K562 (cell line): ENCODE results near the gene SLC26A2. TPM values are rescaled to one million over a fixed set of nuclear protein-coding genes. Genes with fewer than 3 reads are reported as not detected.
A peak's percentile ranks its signal among the peaks of the same experiment; 100 is the strongest.

Source experiments
- FOXP4 ChIP-seq: sonication (generic); formaldehyde crosslinking; IDR thresholded peaks from 2 replicates; pipeline ENCODE4 v1.8.0; 2022; ENCODE audit warnings: mild to moderate bottlenecking, missing genetic modification reagents, borderline replicate concordance
- ILK ChIP-seq: fragments of 450-650 bp; IDR thresholded peaks from 2 replicates; pipeline ENCODE4 v1.6.1; 2016; ENCODE audit warnings: missing genetic modification characterization, low read depth, mild to moderate bottlenecking, missing compliant biosample characterization, moderate library complexity, borderline replicate concordance
- LCOR ChIP-seq: sonication (generic); formaldehyde crosslinking; IDR thresholded peaks from 2 replicates; pipeline ENCODE4 v1.8.0; 2022; ENCODE audit warnings: mild to moderate bottlenecking, missing genetic modification reagents
- PML ChIP-seq: IDR thresholded peaks from 2 replicates; pipeline ENCODE4 v1.6.1; 2012; ENCODE audit warnings: low read length, inconsistent platforms
- POLR2H ChIP-seq: IDR thresholded peaks from 2 replicates; pipeline ENCODE4 v1.6.1; 2016; ENCODE audit warnings: missing genetic modification characterization, low read depth, mild to moderate bottlenecking, control low read depth, missing compliant biosample characterization, moderate library complexity
- RB1 ChIP-seq: fragments of 450-650 bp; IDR thresholded peaks from 2 replicates; pipeline ENCODE4 v1.6.1; 2017; ENCODE audit warnings: low read depth, mild to moderate bottlenecking
- SMAD2 ChIP-seq: fragments of 150-350 bp; IDR thresholded peaks from 2 replicates; pipeline ENCODE4 v1.6.1; 2014; ENCODE audit warnings: low read depth, mild to moderate bottlenecking, low read length
- TAF7 ChIP-seq: fragments of 450-650 bp; IDR thresholded peaks from 2 replicates; pipeline ENCODE4 v1.6.1; 2016; ENCODE audit warnings: missing genetic modification characterization, missing compliant biosample characterization
- TCFL5 ChIP-seq: fragments of 250-450 bp; sonication (Bioruptor Pico); conservative IDR thresholded peaks from 2 replicates; pipeline ENCODE4 v1.6.1; 2021; ENCODE audit warnings: mild to moderate bottlenecking, moderate library complexity, matching md5 sums
- ZFP36 ChIP-seq: fragments of 150-350 bp; IDR thresholded peaks from 2 replicates; pipeline ENCODE4 v1.6.1; 2018; ENCODE audit warnings: low read length, low read depth; ENCODE audit not compliant: partially characterized antibody
- ZFX ChIP-seq: sonication (generic); formaldehyde crosslinking; IDR thresholded peaks from 2 replicates; pipeline ENCODE4 v1.8.0; 2022; ENCODE audit warnings: mild to moderate bottlenecking, missing genetic modification reagents, moderate library complexity
- ZNF23 ChIP-seq: fragments of 250-450 bp; sonication (Bioruptor Pico); IDR thresholded peaks from 2 replicates; pipeline ENCODE4 v1.4.0; 2020; ENCODE audit warnings: mild to moderate bottlenecking
- ZNF561 ChIP-seq: fragments of 450-650 bp; formaldehyde crosslinking; conservative IDR thresholded peaks from 2 replicates; pipeline ENCODE4 v1.4.0; 2020; ENCODE audit warnings: mild to moderate bottlenecking, moderate library complexity
- ZNF785 ChIP-seq: fragments of 250-450 bp; sonication (Bioruptor Pico); IDR thresholded peaks from 2 replicates; pipeline ENCODE4 v1.4.0; 2020; ENCODE audit warnings: mild to moderate bottlenecking
- ZSCAN32 ChIP-seq: fragments of 450-650 bp; formaldehyde crosslinking; IDR thresholded peaks from 2 replicates; pipeline ENCODE4 v1.4.0; 2020; ENCODE audit warnings: mild to moderate bottlenecking, moderate library complexity
- ZZZ3 ChIP-seq: fragments of 450-650 bp; IDR thresholded peaks from 2 replicates; pipeline ENCODE4 v1.6.1; 2016; ENCODE audit warnings: antibody characterized with exemption, mild to moderate bottlenecking, moderate library complexity
- polyA plus RNA-seq, 8 experiments: library from polyadenylated mRNA; depleted of rRNA in 4 of 8; stranded (reverse) in 5 of 8; unstranded in 3 of 8; fragments of >200 nt; fragmentation: Nextera tagmentation in 2 of 8; fragmentation: Illumina TruSeq in 1 of 8; extraction: Ambion mirVana in 2 of 8; extraction: Trizol in 1 of 8; gene quantifications; 2 replicates each; pipeline versions ENCODE4 v1.2.1 to v1.2.3, GENCODE V29; 2011 to 2014; ENCODE audit warnings: inconsistent platforms in 1 of 8, missing spikeins in 1 of 8
- total RNA-seq, 7 experiments: library from RNA; depleted of rRNA in 6 of 7; stranded (reverse); fragments of >200 nt in 6 of 7; fragmentation: Illumina TruSeq in 2 of 7; extraction: Trizol in 2 of 7; gene quantifications; 2 replicates each; pipeline versions ENCODE4 v1.2.1 to v1.2.3, GENCODE V29; 2011 to 2021; ENCODE audit warnings: low replicate concordance in 1 of 7
- TF ChIP-seq, protein P1 (sequence below): fragments of 200-800 bp; sonication (Bioruptor generic); IDR thresholded peaks from 2 replicates; pipeline ENCODE4 v1.6.1; 2017; ENCODE audit warnings: missing genetic modification characterization, missing compliant biosample characterization
- TF ChIP-seq, protein P2 (sequence below): fragments of 250-450 bp; sonication (Bioruptor Pico); IDR thresholded peaks from 2 replicates; pipeline ENCODE4 v1.8.0; 2021; ENCODE audit warnings: moderate library complexity, mild to moderate bottlenecking, inconsistent platforms
- TF ChIP-seq, protein P3 (sequence below): fragments of 250-450 bp; sonication (Bioruptor Pico); IDR thresholded peaks from 2 replicates; pipeline ENCODE4 v1.8.0; 2022; ENCODE audit warnings: moderate library complexity, mild to moderate bottlenecking, inconsistent platforms
- TF ChIP-seq, protein P4 (sequence below): fragments of 250-450 bp; sonication (Bioruptor Pico); IDR thresholded peaks from 2 replicates; pipeline ENCODE4 v1.6.1; 2021; ENCODE audit warnings: mild to moderate bottlenecking
- TF ChIP-seq, protein P5 (sequence below): sonication (generic); IDR thresholded peaks from 2 replicates; pipeline ENCODE4 v1.6.1; 2016

Gene SLC26A2
- total and polyA plus RNA-seq, 9 of the 15 experiments (the other 6 are each of a cell fraction or from before 2014, with no cell fraction given): 1.1 to 6.3 (median 3.6) TPM

DNA sequence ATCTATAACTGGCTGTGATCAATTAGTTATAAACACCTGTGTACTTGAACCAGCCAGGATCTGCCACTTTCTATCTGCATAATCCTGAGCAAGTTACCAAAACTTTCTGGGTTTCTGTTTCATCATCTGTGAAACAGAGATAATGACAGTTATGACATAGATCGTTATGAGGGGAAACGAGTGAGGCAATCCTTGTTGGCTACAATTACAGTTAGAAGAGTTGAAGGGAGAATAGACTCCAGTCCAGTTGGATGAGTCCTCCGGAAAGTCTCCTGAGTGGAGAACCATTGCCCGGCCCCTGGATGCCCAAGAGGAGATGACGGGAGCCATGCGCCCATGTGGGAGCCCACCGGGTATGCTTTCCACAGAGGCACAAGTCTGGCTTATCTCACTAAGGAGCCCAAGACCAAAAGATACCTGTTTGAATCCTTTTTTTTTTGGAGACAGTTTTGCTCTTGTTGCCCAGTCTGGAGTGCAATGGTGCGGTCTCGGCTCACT, 20.4 kb upstream of the SLC26A2 start (continued):
- TF ChIP-seq, protein P1, sequence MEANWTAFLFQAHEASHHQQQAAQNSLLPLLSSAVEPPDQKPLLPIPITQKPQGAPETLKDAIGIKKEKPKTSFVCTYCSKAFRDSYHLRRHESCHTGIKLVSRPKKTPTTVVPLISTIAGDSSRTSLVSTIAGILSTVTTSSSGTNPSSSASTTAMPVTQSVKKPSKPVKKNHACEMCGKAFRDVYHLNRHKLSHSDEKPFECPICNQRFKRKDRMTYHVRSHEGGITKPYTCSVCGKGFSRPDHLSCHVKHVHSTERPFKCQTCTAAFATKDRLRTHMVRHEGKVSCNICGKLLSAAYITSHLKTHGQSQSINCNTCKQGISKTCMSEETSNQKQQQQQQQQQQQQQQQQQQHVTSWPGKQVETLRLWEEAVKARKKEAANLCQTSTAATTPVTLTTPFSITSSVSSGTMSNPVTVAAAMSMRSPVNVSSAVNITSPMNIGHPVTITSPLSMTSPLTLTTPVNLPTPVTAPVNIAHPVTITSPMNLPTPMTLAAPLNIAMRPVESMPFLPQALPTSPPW (CRISPR knock-in tag): peak; percentile 22; the same call in 1 of the 2 replicates
- TF ChIP-seq POLR2H (peak; percentile 74), RB1 (no peak), ZNF23 (CRISPR knock-in tag) (no peak), ZFX (CRISPR knock-in tag) (no peak), TCFL5 (CRISPR knock-in tag) (no peak), SMAD2 (no peak), ZSCAN32 (CRISPR knock-in tag) (no peak), ZFP36 (no peak), ILK (tag) (no peak), ZZZ3 (no peak), ZNF785 (CRISPR knock-in tag) (no peak), LCOR (CRISPR knock-in tag) (peak; percentile 85), TAF7 (tag) (no peak), ZNF561 (CRISPR knock-in tag) (no peak), FOXP4 (CRISPR knock-in tag) (no peak), PML (peak; percentile 58; the same call in 1 of the 2 replicates)
- TF ChIP-seq, protein P2, sequence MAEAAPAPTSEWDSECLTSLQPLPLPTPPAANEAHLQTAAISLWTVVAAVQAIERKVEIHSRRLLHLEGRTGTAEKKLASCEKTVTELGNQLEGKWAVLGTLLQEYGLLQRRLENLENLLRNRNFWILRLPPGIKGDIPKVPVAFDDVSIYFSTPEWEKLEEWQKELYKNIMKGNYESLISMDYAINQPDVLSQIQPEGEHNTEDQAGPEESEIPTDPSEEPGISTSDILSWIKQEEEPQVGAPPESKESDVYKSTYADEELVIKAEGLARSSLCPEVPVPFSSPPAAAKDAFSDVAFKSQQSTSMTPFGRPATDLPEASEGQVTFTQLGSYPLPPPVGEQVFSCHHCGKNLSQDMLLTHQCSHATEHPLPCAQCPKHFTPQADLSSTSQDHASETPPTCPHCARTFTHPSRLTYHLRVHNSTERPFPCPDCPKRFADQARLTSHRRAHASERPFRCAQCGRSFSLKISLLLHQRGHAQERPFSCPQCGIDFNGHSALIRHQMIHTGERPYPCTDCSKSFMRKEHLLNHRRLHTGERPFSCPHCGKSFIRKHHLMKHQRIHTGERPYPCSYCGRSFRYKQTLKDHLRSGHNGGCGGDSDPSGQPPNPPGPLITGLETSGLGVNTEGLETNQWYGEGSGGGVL (CRISPR knock-in tag): no peak
- TF ChIP-seq, protein P3, sequence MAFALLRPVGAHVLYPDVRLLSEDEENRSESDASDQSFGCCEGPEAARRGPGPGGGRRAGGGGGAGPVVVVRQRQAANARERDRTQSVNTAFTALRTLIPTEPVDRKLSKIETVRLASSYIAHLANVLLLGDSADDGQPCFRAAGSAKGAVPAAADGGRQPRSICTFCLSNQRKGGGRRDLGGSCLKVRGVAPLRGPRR (CRISPR knock-in tag): no peak
- TF ChIP-seq, protein P4, sequence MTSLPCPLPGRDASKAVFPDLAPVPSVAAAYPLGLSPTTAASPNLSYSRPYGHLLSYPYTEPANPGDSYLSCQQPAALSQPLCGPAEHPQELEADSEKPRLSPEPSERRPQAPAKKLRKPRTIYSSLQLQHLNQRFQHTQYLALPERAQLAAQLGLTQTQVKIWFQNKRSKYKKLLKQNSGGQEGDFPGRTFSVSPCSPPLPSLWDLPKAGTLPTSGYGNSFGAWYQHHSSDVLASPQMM: no peak
- TF ChIP-seq, protein P5, sequence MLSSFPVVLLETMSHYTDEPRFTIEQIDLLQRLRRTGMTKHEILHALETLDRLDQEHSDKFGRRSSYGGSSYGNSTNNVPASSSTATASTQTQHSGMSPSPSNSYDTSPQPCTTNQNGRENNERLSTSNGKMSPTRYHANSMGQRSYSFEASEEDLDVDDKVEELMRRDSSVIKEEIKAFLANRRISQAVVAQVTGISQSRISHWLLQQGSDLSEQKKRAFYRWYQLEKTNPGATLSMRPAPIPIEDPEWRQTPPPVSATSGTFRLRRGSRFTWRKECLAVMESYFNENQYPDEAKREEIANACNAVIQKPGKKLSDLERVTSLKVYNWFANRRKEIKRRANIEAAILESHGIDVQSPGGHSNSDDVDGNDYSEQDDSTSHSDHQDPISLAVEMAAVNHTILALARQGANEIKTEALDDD: peak; percentile 97
